Lower leg skin (tissue), 4 donors: ENCODE results near the gene PIP4K2C. TPM values are rescaled to one million over a fixed set of nuclear protein-coding genes. Genes with fewer than 3 reads are reported as not detected.

Experiments used
- DNase-seq, 2 donors: peaks; one replicate each; pipeline ENCODE4 v3.0.0-alpha.2; 2019; ENCODE audit warnings: low spot score in 2 of 2
- H3K4me3 ChIP-seq: fragments of 200-600 bp; sonication (generic); 2 replicates; pipeline ENCODE4 v1.5.1; 2017; ENCODE audit warnings: mild to moderate bottlenecking, low read depth; ENCODE audit not compliant: poor library complexity, severe bottlenecking
- CTCF ChIP-seq, 3 donors: fragments of 450-650 bp; IDR thresholded peaks; one replicate each; pipeline ENCODE4 v1.5.1; 2016; ENCODE audit warnings: antibody characterized with exemption in 3 of 3, mild to moderate bottlenecking in 3 of 3, moderate library complexity in 2 of 3
- POLR2A ChIP-seq, 2 donors: fragments of 450-650 bp; IDR thresholded peaks; one replicate each; pipeline ENCODE4 v1.6.1; 2016 to 2017; ENCODE audit warnings: antibody characterized with exemption in 2 of 2, mild to moderate bottlenecking in 1 of 2, moderate library complexity in 1 of 2
- WGBS, 2 donors: methylation state at CpG; one replicate each; pipeline ENCODE4 v1.1.5; 2018; 5-methylcytosine and 5-hydroxymethylcytosine counted together
- intact Hi-C: fragments of 100-400 bp; cut with DNase I; formaldehyde crosslinking; loops from one replicate; pipeline ENCODE4 v1.15.0; 2023; ENCODE audit warnings: low total_unique reads
- total RNA-seq, 4 donors: library from RNA; depleted of rRNA; stranded (reverse); fragments of >200 nt; gene quantifications; one replicate each; pipeline ENCODE4 v1.1.0, GENCODE V29; 2016

The PIP4K2C gene
- total RNA-seq, result 10 to 100 TPM; 29.1 to 48.9 (median 39.1) TPM

GRCh38 chr12:57590864-57591781, at the start of gene PIP4K2C:
Gene PIP4K2C, plus strand, starts transcription at chr12:57591192. Its CDS starts 98 bp downstream, at chr12:57591290.
- TF ChIP-seq CTCF (IDR thresholded peaks at IDR 0.05) (no peak), POLR2A (IDR thresholded peaks at IDR 0.05) (no peak)
- peak; percentile 58 to 95 for DNase-seq
- WGBS, 2 donors, result 1 to 2% methylated on average over 42 to 45 of the region's 69 CpGs
- H3K4me3 ChIP-seq, result peak within 1 kb of the TSS; percentile 91
- intact Hi-C loops, result no loop called here

GRCh38 chr12:57541717-57542116, 49.3 kb upstream of the PIP4K2C start:
- TF ChIP-seq CTCF (IDR thresholded peaks at IDR 0.05) (no peak), POLR2A (IDR thresholded peaks at IDR 0.05) (no peak)
- H3K4me3 ChIP-seq, result no peak overlapping the region
- intact Hi-C loops, result no loop called here
- peak in 1 of 2 donors; percentile 50 for DNase-seq
- 80 to 81% methylated on average over 2 of the region's 2 CpGs for WGBS, 2 donors

GRCh38 chr12:57543581-57543980, 47.4 kb upstream of the PIP4K2C start:
- TF ChIP-seq POLR2A (IDR thresholded peaks at IDR 0.05), result no peak
- TF ChIP-seq CTCF (IDR thresholded peaks at IDR 0.05), result no peak
- no peak for DNase-seq
- H3K4me3 ChIP-seq, result no peak overlapping the region
- WGBS, 2 donors, result 78 to 79% methylated on average over 2 of the region's 2 CpGs
- intact Hi-C loops, result no loop called here

GRCh38 chr12:57545809-57546437, 45.1 kb upstream of the PIP4K2C start:
- TF ChIP-seq CTCF (IDR thresholded peaks at IDR 0.05) (no peak), POLR2A (IDR thresholded peaks at IDR 0.05) (no peak)
- 62 to 65% methylated on average over 14 to 15 of the region's 15 CpGs for WGBS, 2 donors
- DNase-seq, result no peak
- H3K4me3 ChIP-seq, result peak overlapping the region; percentile 81
- intact Hi-C loops, result no loop called here

GRCh38 chr12:57546438-57547287, 44.3 kb upstream of the PIP4K2C start, which contains the start of gene DCTN2:
Gene DCTN2, minus strand, starts transcription at chr12:57547192. Its CDS starts 129 bp downstream, at chr12:57547063.
- intact Hi-C loops, result no loop called here
- H3K4me3 ChIP-seq, result peak within 1 kb of the TSS; percentile 81
- peak; percentile 97 to 99 for DNase-seq
- WGBS, 2 donors, result 1% methylated on average over 53 to 54 of the region's 56 CpGs
- TF ChIP-seq POLR2A (IDR thresholded peaks at IDR 0.05), result no peak
- TF ChIP-seq CTCF (IDR thresholded peaks at IDR 0.05), result no peak
